H1 (cell line): ENCODE results near the gene TRMT44. TPM values are rescaled to one million over a fixed set of nuclear protein-coding genes. Genes with fewer than 3 reads are reported as not detected.

Experiments used
- BRCA1 ChIP-seq: IDR thresholded peaks from 2 replicates; pipeline ENCODE4 v1.6.1; 2012; ENCODE audit warnings: low read depth, low read length, improper control_type of control experiment
- GABPA ChIP-seq: IDR thresholded peaks from 2 replicates; pipeline ENCODE4 v1.6.1; 2011; ENCODE audit warnings: mild to moderate bottlenecking, low read length, moderate library complexity, borderline replicate concordance; ENCODE audit not compliant: insufficient read depth
- HDAC6 ChIP-seq: IDR thresholded peaks from one replicate; pipeline ENCODE4 v1.7.1; 2012; ENCODE audit warnings: low read depth, mild to moderate bottlenecking, inconsistent platforms, low read length, moderate library complexity
- KDM5A ChIP-seq: fragments of 200-600 bp; IDR thresholded peaks from 2 replicates; pipeline ENCODE4 v1.7.1; 2012; ENCODE audit warnings: mild to moderate bottlenecking, low read length, inconsistent platforms, mixed read lengths
- RFX5 ChIP-seq: IDR thresholded peaks from 2 replicates; pipeline ENCODE4 v1.6.1; 2011; ENCODE audit warnings: low read depth, low read length, improper control_type of control experiment, borderline replicate concordance
- SIN3A ChIP-seq, 2 experiments: IDR thresholded peaks in 1 of 2; conservative IDR thresholded peaks in 1 of 2; 2 replicates each; pipeline ENCODE4 v1.6.1; 2011 to 2012; ENCODE audit warnings: low read length in 2 of 2, improper control_type of control experiment in 1 of 2, low read depth in 1 of 2, mild to moderate bottlenecking in 1 of 2
- SRF ChIP-seq: IDR thresholded peaks from 2 replicates; pipeline ENCODE4 v1.6.1; 2011; ENCODE audit warnings: mild to moderate bottlenecking, low read depth, low read length, moderate library complexity
- polyA plus RNA-seq, 7 experiments: library from polyadenylated mRNA; depleted of rRNA in 3 of 7; stranded (reverse) in 5 of 7; unstranded in 2 of 7; fragments of >200 nt in 5 of 7; fragments of 200-250 nt in 2 of 7; gene quantifications; 1 replicate in 5 of 7; 2 replicates in 1 of 7; 4 replicates in 1 of 7; pipeline versions ENCODE4 v1.2.1 to v1.2.3, GENCODE V29; 2011 to 2013; ENCODE audit warnings: missing spikeins in 2 of 7, mixed read lengths in 2 of 7
- total RNA-seq: library from RNA; stranded (reverse); fragmentation: NEBNext Ultra II Directional; extraction: Animal tissue kit (Norgen Biotek cat#: 25700); gene quantifications from 2 replicates; pipeline ENCODE4 v1.2.1, GENCODE V29; 2021
- TF ChIP-seq, protein P1 (sequence below): IDR thresholded peaks from 2 replicates; pipeline ENCODE4 v1.6.1; 2012; ENCODE audit warnings: inconsistent platforms

Gene TRMT44
- total and polyA plus RNA-seq, 2 of the 8 experiments (the other 6 are each of a cell fraction or from before 2014, with no cell fraction given) = 8.6 to 23.9 TPM

DNA sequence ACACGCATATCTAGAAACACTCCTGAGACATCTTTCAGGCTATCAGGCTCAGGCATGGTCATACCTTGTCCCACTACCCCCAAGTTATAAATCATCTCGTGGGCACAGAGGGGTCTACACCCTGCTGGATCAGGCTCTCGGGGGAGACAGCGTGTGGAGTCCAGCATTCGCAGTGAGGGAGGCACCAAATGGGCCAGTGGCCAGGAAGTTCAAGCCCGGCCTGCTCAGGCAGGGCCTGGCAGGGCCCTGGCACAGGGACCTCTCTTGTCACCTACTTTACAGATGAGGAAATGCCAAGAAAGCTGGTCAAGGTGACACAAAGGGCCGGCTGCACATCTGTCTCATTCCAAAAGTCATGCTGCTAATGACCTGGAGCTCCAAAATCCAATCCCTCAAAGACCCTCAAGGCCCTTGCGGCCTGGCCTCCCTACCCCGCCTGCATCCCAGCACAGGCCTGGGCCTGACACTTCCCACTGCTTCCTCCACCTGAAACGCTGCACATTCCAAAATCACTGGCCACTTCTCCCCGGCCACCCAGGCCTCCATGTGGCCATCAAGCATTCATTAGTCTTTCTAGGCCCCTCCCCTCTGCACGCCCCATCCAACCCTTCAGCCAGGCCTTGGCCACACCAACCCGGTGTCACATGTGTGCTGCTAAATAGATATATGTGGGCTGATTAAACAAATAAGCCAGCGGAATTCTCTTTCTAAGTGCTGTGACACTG is 35.6 kb upstream of the TRMT44 start (continued):
- TF ChIP-seq GABPA (no peak), SRF (no peak), BRCA1 (no peak), KDM5A (no peak), HDAC6 (no peak), RFX5 (no peak), SIN3A (conservative IDR thresholded peaks at IDR 0.05 in 1 of 2, IDR thresholded peaks at IDR 0.05 in 1 of 2; ENCODE audit: low read depth in 1 of 2, low read length in 2 of 2) (no peak)
- TF ChIP-seq, protein P1, sequence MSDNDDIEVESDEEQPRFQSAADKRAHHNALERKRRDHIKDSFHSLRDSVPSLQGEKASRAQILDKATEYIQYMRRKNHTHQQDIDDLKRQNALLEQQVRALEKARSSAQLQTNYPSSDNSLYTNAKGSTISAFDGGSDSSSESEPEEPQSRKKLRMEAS = no peak
